Measurements from ENCODE around the gene MEOX2.

- TF ChIP-seq EZH2 (IDR thresholded peaks at IDR 0.05) (no peak), POLR2AphosphoS5 (IDR thresholded peaks at IDR 0.05; ENCODE audit: borderline replicate concordance, low read depth, low read length) (no peak)
Observed at GRCh38 chr7:15601175-15601574, 85.3 kb downstream of the MEOX2 start.
